Stimulated activated CD4-positive, alpha-beta T cell treated with anti-CD3 and anti-CD28 coated beads, Interleukin-4, amount 100 ng/mL, for 48 hours (primary cell): ENCODE measurements around the gene MAGI3.
"Not testable (repeated sequence)": the region's sequence is repeated elsewhere in the genome, so short reads cannot be mapped to it uniquely, and the experiment has no call there.

Experiments
- DNase-seq, 2 donors: peaks; one replicate each; pipeline ENCODE4 v3.0.0-alpha.2; 2020; ENCODE audit warnings: low read depth in 2 of 2

The MAGI3 gene

DNA sequence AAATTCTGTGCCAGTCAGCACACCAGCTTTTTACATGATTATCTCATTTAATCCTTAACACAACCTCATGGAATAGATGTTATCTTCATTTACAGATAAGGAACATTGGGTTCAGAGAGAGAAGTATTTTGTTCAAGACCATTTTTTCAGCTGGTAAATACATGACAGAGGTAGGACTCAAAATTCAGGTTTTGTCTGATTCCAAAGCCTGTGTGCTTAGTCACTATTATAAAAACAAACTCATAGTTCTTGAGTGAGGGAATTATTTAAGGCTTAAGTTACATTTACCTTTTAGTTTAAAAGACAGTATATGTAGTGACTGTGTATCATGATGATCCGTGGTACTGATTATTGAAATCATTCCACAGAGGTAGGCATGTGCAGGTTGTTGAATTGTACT is 125.2 kb downstream of the MAGI3 start:
- no peak for DNase-seq

DNA sequence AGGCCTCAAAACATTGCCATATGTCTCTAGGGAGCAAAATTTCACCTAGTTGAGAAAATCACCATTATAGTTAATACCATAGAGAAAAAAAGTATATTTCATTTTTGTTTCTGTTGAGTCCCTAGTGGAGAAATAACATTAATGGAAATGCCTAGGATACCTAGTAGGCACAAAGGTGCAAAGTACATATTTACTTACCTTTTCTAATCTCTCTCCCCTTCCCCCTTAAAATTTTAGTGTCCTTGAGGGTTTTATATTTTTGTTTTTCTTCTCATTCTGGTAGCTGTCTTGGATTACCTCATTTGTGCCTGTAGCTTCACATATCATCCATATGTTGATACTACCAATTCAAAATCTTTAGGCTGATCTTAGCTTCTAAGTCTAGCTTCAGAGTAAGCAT is 127.0 kb downstream of the MAGI3 start:
- DNase-seq: no peak

DNA sequence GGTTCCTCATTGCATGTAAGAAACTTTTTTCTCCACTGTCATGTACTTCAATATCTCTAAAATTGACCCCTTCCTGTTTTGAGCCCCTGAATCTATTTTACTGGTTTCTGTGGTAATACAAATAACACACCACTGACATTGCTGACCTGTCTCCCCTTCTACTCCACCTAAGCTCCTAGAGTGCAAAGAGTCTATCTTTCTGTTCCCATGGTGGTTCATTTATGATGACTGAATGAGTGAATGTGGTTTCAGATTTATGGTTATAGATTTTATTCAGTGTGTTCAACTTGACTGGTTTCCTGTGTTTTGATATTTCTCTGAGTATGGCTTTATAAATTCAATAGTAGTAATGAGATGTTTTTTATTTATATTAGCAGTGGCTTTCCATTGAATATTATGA is 127.7 kb downstream of the MAGI3 start:
- DNase-seq: no peak

- DNase-seq: no peak
These were observed 129.2 kb downstream of the MAGI3 start for GRCh38 chr1:113519556-113519955.

GRCh38 chr1:113530021-113530420 is 139.7 kb downstream of the MAGI3 start:
- no peak for DNase-seq

- no peak for DNase-seq
These were observed 141.0 kb downstream of the MAGI3 start for GRCh38 chr1:113531321-113531720.

GRCh38 chr1:113533061-113533460 is 142.7 kb downstream of the MAGI3 start:
- no peak for DNase-seq

DNA sequence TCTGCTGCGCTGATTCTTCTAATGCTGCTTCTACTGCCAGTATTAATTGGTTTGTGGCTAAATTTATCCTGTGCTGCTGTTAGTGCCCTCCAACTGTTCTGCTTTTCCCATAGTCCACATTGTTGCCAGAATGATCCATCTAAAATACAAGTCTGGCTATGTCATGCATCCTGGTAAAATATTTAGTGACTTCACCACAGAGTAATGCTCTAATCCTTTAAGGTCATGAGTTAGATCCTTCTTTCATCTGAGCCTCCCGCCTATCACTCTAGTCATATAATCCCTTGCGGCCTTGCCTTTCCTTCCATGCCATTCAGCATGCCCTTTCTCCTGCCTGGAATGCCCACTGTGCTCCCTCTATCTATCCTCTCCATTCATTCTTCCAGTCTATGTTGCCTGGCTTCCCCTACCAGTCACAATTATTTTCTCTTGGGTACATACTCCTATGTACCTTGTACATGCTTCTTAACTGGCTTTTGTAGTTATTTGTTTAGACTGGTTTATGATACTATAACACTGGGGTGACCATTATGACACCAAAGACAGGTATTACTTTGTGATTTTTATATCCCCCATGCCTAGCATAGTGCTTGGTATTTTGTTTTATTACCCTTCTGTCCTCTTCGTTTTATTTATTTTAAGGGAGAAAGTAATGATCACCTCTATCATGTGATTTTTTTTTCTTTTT is 144.0 kb downstream of the MAGI3 start:
- DNase-seq: no peak

GRCh38 chr1:113534875-113535274 is 144.6 kb downstream of the MAGI3 start:
- DNase-seq: no peak

GRCh38 chr1:113536182-113536780 is 146.0 kb downstream of the MAGI3 start:
- no peak for DNase-seq

- no peak for DNase-seq
These were observed 147.9 kb downstream of the MAGI3 start for GRCh38 chr1:113538225-113538624.

GRCh38 chr1:113540335-113540734 is 150.0 kb downstream of the MAGI3 start:
- no peak for DNase-seq

DNA sequence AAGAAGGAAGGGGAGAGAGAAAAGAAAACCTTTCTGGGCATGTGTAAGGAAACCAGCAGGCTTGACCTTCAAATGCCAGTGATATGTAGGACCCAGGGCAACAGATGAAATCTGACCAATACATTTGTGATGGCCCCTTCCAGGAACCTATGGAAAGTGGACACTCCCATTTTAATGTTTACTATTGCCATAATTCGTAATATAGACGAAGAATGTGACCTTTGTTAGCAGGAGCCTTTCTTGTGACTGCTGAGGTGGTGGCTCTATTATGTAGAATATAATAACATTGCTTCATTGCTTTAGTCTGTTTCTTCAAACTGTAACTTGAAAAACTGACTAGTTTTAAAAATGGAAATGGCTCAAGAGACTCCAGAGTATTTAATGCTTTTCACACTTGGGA is 150.8 kb downstream of the MAGI3 start:
- no peak for DNase-seq

DNA sequence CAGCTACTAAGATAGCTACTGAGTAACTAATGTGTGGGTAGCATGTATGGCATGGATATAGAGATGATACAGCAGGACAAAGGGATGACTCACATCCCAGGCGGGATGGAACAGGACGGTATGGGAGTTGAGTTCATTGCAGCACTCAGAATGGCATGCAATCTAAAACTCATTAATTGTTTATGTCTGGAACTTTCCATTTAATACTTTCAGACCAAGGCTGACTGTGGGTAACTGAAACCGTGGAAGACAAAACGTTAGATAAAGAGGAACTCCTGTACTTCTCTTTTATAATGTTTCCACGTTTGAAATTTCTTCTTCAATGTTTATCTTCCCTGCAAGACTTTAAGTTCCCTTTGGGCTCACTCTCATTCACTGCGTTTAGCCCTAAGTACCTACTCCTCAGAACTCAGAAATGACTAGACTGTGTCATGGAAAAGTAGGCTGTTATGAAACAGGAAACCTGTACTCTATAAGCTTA is 151.9 kb downstream of the MAGI3 start:
- no peak for DNase-seq

GRCh38 chr1:113543110-113543509 is 152.8 kb downstream of the MAGI3 start:
- no peak for DNase-seq

DNA sequence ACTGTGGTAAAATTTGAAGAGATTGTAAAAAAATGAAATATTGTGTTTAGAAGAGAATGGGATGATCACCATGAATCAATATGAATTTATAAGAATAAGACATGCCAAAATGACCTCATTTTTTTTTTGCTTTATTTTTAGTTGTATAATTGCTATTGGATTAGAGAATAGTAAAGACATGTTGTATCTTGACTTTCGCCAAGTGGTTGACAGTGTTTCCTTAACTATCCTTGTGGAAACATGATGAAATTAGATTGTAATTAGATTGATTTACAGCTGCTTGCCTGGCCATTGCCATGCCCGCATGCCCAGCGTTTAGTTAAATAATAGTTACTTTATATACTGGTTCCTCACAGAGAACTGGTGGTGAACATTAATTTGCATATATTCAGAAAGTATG is 154.9 kb downstream of the MAGI3 start:
- no peak for DNase-seq

DNA sequence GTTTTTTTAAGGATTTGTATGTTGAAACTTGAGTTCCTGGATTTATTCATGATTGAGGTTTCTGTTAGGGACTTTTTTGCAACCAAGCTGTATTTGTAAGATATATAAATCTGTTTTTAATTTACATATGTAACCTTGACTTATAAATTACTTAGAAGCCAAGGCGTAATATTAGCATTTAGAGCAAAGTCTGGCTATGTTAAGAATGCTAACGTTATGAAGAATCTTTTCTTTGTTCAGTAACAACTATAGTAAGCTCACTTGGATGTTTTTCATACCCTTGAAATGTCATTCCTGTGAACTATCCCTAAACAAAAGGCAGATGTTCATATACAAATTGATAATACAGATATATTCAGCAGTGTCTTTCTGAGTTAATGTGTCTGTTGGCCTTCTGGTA is 155.3 kb downstream of the MAGI3 start:
- no peak for DNase-seq

- no peak for DNase-seq
These were observed 161.4 kb downstream of the MAGI3 start for GRCh38 chr1:113551728-113552127.

GRCh38 chr1:113552244-113552643 is 161.9 kb downstream of the MAGI3 start:
- DNase-seq: no peak

DNA sequence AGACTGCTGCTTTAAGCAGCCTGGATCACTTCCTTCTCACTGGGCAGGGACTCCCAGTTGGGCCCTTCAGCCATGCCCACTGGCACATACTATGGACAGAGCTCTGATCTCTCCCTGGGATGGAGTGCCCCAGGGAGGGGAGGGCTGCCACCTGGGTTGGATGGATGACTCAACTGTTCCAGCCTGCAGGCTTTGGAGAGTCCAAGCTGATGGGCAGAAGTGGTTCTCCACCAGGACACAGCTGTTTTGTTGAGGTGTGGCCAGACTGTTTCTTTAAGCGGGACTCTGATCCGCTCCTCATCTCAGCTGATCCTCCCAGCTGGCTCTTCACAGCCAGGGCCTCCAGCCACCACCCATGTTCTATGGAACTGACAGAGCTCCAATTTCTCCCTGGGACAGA is 166.9 kb downstream of the MAGI3 start:
- DNase-seq: no peak

GRCh38 chr1:113565621-113566020 is 175.3 kb downstream of the MAGI3 start:
- DNase-seq: no peak

GRCh38 chr1:113567427-113567826 is 177.1 kb downstream of the MAGI3 start:
- no peak for DNase-seq

DNA sequence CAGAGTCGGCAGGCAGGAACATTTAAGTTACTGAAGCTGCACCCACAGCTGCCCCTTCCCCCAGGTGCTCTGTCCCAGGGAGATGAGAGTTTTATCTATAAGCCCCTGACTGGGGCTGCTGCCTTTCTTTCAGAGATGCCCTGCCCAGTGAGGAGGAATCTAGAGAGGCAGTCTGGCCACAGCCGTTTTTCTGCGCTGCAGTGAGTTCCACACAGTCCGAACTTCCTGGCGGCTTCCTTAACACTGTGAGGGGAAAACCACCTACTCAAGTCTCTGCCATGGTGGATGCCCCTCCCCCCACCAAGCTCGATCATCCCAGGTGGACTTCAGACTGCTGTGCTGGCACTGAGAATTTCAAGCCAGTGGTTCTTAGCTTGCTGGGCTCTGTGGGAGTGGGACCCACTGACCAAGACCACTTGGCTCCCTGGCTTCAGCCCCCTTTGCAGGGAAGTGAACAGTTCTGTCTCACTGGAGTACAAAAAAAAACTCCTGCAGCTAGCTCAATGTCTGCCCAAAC is 185.5 kb downstream of the MAGI3 start:
- not testable (repeated sequence) for DNase-seq
